Activated T-helper 1 cell treated with anti-CD3 and anti-CD28 coated beads, Interleukin-12 subunit alpha, Interleukin-12 subunit beta, Interleukin-2, Interleukin-4 antibody, amounts not matched to agents 30 ng/mL and 10 ng/mL and 1 ng/mL, durations not matched to agents 14 hours and 24 hours and 36 hours (primary cell): ENCODE measurements around the gene GORAB. TPM values are rescaled to one million over a fixed set of nuclear protein-coding genes. Genes with fewer than 3 reads are reported as not detected.

Experiments used
- DNase-seq: peaks from one replicate; pipeline ENCODE4 v3.0.0; 2021; ENCODE audit warnings: low spot score
- H3K27ac Mint-ChIP-seq: one replicate; pipeline ENCODE4 v1.8.0; 2021; ENCODE audit warnings: mild to moderate bottlenecking, mixed read lengths
- H3K27me3 Mint-ChIP-seq: one replicate; pipeline ENCODE4 v1.8.0; 2022; ENCODE audit warnings: mild to moderate bottlenecking, moderate library complexity, mixed read lengths; ENCODE audit not compliant: insufficient read depth
- H3K36me3 Mint-ChIP-seq: one replicate; pipeline ENCODE4 v1.8.0; 2021; ENCODE audit warnings: low read depth, mixed read lengths
- H3K4me1 Mint-ChIP-seq: one replicate; pipeline ENCODE4 v1.8.0; 2021; ENCODE audit warnings: low read depth, mixed read lengths
- H3K4me3 Mint-ChIP-seq: one replicate; pipeline ENCODE4 v1.8.0; 2021; ENCODE audit warnings: mild to moderate bottlenecking, moderate library complexity, mixed read lengths
- H3K9me3 Mint-ChIP-seq: one replicate; pipeline ENCODE4 v1.8.0; 2021; ENCODE audit warnings: mixed read lengths
- intact Hi-C: fragments of 100-400 bp; cut with micrococcal nuclease; formaldehyde crosslinking; loops from one replicate; pipeline ENCODE4 v1.15.1; 2024
- total RNA-seq: library from RNA; stranded (reverse); gene quantifications from 2 replicates; pipeline ENCODE4 v1.2.3, GENCODE V29; 2022

The GORAB gene
- total RNA-seq, 1 donor from 2014 or later = 12.2 TPM

- Mint-ChIP-seq H3K4me3 (no peak overlapping the region), H3K36me3 (peaks cover 64% of the 10 kb centered on the region), H3K27ac (no peak overlapping the region), H3K9me3 (peaks cover 6% of the 10 kb centered on the region), H3K27me3 (no peaks in the 10 kb centered on the region), H3K4me1 (no peaks in the 10 kb centered on the region)
- intact Hi-C loops = no loop called here
- DNase-seq = no peak
Measured at GRCh38 chr1:170547255-170547654, 15.3 kb downstream of the GORAB start.

DNA sequence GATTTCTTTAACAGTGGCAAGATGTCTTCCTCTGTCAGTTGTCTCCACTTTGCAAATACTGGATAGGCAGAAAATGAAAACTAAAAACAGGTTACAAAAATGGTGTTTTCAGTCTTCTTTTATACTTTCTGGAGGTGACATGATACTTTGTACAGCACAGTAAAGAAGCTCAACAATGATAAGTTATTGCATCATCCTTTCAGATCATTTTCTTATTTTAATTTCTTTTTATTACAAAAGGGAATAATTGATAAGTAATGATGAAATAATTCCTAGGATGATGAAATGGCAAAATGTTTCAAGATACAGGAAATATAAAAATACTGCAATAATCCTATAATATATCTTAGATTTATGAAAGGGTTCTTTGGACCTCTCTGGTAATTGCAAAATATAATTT is 16.5 kb downstream of the GORAB start:
- Mint-ChIP-seq H3K27ac (no peak overlapping the region), H3K9me3 (peaks cover 6% of the 10 kb centered on the region), H3K27me3 (no peaks in the 10 kb centered on the region), H3K36me3 (peaks cover 62% of the 10 kb centered on the region), H3K4me1 (no peaks in the 10 kb centered on the region), H3K4me3 (no peak overlapping the region)
- no peak for DNase-seq
- intact Hi-C loops = no loop called here

- H3K4me3 Mint-ChIP-seq = no peak overlapping the region
- peaks cover 18% of the 10 kb centered on the region for H3K9me3 Mint-ChIP-seq
- H3K36me3 Mint-ChIP-seq = peaks cover 20% of the 10 kb centered on the region
- H3K4me1 Mint-ChIP-seq = no peaks in the 10 kb centered on the region
- intact Hi-C loops = no loop called here
- H3K27me3 Mint-ChIP-seq = no peaks in the 10 kb centered on the region
- DNase-seq = no peak
- no peak overlapping the region for H3K27ac Mint-ChIP-seq
Measured at GRCh38 chr1:170555370-170555769, 23.4 kb downstream of the GORAB start.

GRCh38 chr1:170556917-170557316 is 25.0 kb downstream of the GORAB start:
- Mint-ChIP-seq H3K4me1 (no peaks in the 10 kb centered on the region), H3K27me3 (no peaks in the 10 kb centered on the region), H3K27ac (no peak overlapping the region), H3K36me3 (peaks cover 10% of the 10 kb centered on the region), H3K9me3 (peaks cover 18% of the 10 kb centered on the region), H3K4me3 (no peak overlapping the region)
- DNase-seq = no peak
- intact Hi-C loops = no loop called here

- Mint-ChIP-seq H3K27ac (no peak overlapping the region), H3K27me3 (no peaks in the 10 kb centered on the region), H3K4me1 (peaks cover 16% of the 10 kb centered on the region), H3K36me3 (peaks cover 2% of the 10 kb centered on the region), H3K9me3 (peaks cover 18% of the 10 kb centered on the region), H3K4me3 (no peak overlapping the region)
- intact Hi-C loops = no loop called here
- DNase-seq = no peak
Measured at GRCh38 chr1:170558731-170559130, 26.8 kb downstream of the GORAB start.

GRCh38 chr1:170559166-170559565 is 27.2 kb downstream of the GORAB start:
- no peak for DNase-seq
- H3K36me3 Mint-ChIP-seq = peaks cover 2% of the 10 kb centered on the region
- no peak overlapping the region for H3K27ac Mint-ChIP-seq
- intact Hi-C loops = no loop called here
- no peak overlapping the region for H3K4me3 Mint-ChIP-seq
- H3K27me3 Mint-ChIP-seq = no peaks in the 10 kb centered on the region
- H3K9me3 Mint-ChIP-seq = peaks cover 18% of the 10 kb centered on the region
- H3K4me1 Mint-ChIP-seq = peaks cover 16% of the 10 kb centered on the region

DNA sequence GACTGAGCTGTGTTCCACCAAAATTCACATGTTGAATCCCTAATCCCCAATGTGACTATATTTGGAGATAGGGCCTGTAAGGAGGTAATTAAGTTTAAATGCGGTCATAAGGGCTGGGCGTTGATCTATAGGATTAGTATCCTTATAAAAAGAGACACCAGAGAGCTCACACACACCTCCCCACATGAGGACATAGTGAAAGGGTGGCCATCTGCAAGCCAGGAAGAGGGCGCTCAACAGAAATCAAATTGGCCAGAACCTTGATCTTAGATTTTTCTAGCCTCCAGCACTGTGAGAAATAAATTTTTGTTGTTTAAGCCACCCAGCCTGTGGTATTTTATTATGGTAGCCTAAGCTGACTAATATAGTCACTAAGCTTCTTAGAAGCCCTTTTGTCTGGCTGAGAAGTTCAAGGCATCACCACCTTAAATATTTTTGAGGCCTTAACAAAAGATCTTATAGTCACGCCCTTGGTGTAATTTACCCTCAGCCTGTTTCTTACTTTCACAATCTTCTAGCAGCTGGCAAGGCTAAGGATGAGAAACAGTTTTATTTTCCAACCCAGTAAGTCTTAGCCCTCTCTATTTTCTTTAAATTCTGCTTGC is 28.8 kb downstream of the GORAB start:
- intact Hi-C loops = no loop called here
- DNase-seq = no peak
- H3K27me3 Mint-ChIP-seq = peaks cover 5% of the 10 kb centered on the region
- H3K4me3 Mint-ChIP-seq = no peak overlapping the region
- H3K9me3 Mint-ChIP-seq = peaks cover 18% of the 10 kb centered on the region
- peaks cover 16% of the 10 kb centered on the region for H3K4me1 Mint-ChIP-seq
- no peak overlapping the region for H3K27ac Mint-ChIP-seq
- no peaks in the 10 kb centered on the region for H3K36me3 Mint-ChIP-seq

DNA sequence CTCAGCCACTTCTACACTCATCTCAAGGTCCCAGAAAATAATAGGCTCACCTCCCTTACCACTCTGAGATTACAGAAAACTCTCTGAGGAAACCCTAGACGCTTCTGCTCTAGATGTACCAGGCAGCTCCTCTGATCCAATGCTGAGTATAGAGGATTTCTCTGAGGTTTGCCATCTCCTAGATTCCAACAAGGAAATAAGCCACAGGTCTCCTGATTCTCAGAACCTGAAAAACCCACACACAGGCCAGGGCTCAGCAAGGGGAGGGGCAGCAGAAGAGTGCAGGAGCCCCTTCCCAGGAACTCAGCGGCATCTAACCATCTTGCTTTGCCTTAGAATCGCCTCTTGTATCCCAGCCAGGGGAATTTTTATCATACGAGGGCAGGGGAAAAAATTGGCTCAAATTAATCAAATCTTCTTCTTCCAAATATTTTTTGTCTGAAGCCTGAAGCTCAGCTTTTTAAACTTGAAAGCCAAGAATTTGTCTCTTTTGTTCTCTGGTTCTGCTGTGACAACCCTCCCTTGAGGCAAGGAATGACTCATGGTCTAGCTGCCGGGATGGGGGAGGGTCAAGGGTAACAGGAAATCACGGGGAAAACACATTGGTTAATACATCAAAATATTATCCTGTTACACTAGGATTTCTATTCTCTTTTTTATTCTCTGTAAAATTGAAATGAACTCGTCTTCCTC is 30.8 kb downstream of the GORAB start:
- peaks cover 18% of the 10 kb centered on the region for H3K9me3 Mint-ChIP-seq
- no peak overlapping the region for H3K4me3 Mint-ChIP-seq
- H3K27ac Mint-ChIP-seq = no peak overlapping the region
- H3K27me3 Mint-ChIP-seq = peaks cover 5% of the 10 kb centered on the region
- intact Hi-C loops = no loop called here
- H3K36me3 Mint-ChIP-seq = no peaks in the 10 kb centered on the region
- DNase-seq = no peak
- peaks cover 16% of the 10 kb centered on the region for H3K4me1 Mint-ChIP-seq

- peaks cover 4% of the 10 kb centered on the region for H3K9me3 Mint-ChIP-seq
- H3K4me1 Mint-ChIP-seq = peaks cover 15% of the 10 kb centered on the region
- H3K36me3 Mint-ChIP-seq = no peaks in the 10 kb centered on the region
- no peak for DNase-seq
- peaks cover 11% of the 10 kb centered on the region for H3K27me3 Mint-ChIP-seq
- H3K4me3 Mint-ChIP-seq = no peak overlapping the region
- no peak overlapping the region for H3K27ac Mint-ChIP-seq
- intact Hi-C loops = no loop called here
Measured at GRCh38 chr1:170567214-170567613, 35.2 kb downstream of the GORAB start.

DNA sequence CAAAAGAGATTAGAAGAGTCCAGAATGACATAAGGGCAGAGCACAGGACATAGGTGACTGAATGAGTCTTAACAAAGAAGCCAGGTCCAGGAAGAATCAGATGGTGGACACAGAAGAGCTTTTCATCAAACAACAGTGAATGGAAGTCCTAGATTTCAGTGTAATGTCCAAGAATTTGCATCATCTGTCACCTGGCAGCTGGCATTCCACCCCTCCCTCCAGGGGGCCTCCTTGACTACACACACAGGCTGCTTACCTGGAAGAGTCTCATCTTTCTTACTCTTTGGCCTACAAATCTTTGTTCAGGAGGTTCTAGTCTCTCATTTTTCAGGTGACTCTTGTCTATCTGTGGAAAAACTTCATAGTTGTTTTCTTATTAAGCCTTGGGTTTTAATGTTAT is 36.2 kb downstream of the GORAB start:
- intact Hi-C loops = no loop called here
- Mint-ChIP-seq H3K4me3 (no peak overlapping the region), H3K27ac (no peak overlapping the region), H3K4me1 (peaks cover 5% of the 10 kb centered on the region), H3K36me3 (no peaks in the 10 kb centered on the region), H3K9me3 (peaks cover 4% of the 10 kb centered on the region), H3K27me3 (peaks cover 11% of the 10 kb centered on the region)
- no peak for DNase-seq

GRCh38 chr1:170576980-170577379 is 45.0 kb downstream of the GORAB start:
- H3K27me3 Mint-ChIP-seq = peaks cover 2% of the 10 kb centered on the region
- intact Hi-C loops = no loop called here
- no peaks in the 10 kb centered on the region for H3K36me3 Mint-ChIP-seq
- H3K4me1 Mint-ChIP-seq = no peaks in the 10 kb centered on the region
- DNase-seq = no peak
- peaks cover under 1% of the 10 kb centered on the region for H3K9me3 Mint-ChIP-seq
- no peak overlapping the region for H3K27ac Mint-ChIP-seq
- H3K4me3 Mint-ChIP-seq = no peak overlapping the region

DNA sequence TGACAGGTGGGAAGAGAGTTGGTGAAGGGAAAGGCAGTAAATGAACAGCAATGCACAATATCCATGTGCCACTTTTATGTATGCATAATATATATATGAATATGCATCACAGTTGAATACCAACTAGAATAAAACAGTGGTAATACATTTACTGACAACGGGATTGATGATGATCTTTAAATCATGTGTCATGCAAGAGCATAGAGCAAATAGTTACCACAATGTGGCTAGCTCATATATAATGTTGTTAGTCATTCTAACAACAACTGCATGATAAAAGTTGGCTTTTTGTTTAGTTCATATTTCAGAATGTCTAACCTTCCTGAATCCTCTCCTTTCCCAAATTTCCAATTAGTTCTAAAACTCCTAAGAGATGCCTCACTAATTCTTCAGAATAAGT is 46.4 kb downstream of the GORAB start:
- Mint-ChIP-seq H3K9me3 (no peaks in the 10 kb centered on the region), H3K27me3 (peaks cover 2% of the 10 kb centered on the region), H3K36me3 (no peaks in the 10 kb centered on the region), H3K4me3 (no peak overlapping the region), H3K27ac (no peak overlapping the region), H3K4me1 (no peaks in the 10 kb centered on the region)
- intact Hi-C loops = no loop called here
- no peak for DNase-seq

GRCh38 chr1:170580636-170581440 is 48.9 kb downstream of the GORAB start:
- Mint-ChIP-seq H3K27ac (no peak overlapping the region), H3K4me1 (no peaks in the 10 kb centered on the region), H3K27me3 (peaks cover 2% of the 10 kb centered on the region), H3K9me3 (no peaks in the 10 kb centered on the region), H3K36me3 (no peaks in the 10 kb centered on the region), H3K4me3 (no peak overlapping the region)
- intact Hi-C loops = no loop called here
- DNase-seq = no peak
